Measurements from ENCODE around the gene C2CD4C.
"Not testable (repeated sequence)": the region's sequence is repeated elsewhere in the genome, so short reads cannot be mapped to it uniquely, and the experiment has no call there.

Gene C2CD4C

GRCh38 chr19:408902-409515 is at the start of gene C2CD4C:
TSS of gene C2CD4C (minus strand) at chr19:409147. CDS start at chr19:408361, 786 bp downstream.
- DNase-seq (ENCODE audit: low read depth, low spot score), result no peak

GRCh38 chr19:458091-459042 is 49.4 kb upstream of the C2CD4C start:
- no peak for DNase-seq (ENCODE audit: low read depth, low spot score)

GRCh38 chr19:457636-458035 is 48.7 kb upstream of the C2CD4C start:
- DNase-seq (ENCODE audit: low read depth, low spot score), result no peak

GRCh38 chr19:456547-457110 is 47.7 kb upstream of the C2CD4C start:
- DNase-seq (ENCODE audit: low read depth, low spot score), result no peak

GRCh38 chr19:455851-456546 is 47.1 kb upstream of the C2CD4C start:
- no peak for DNase-seq (ENCODE audit: low read depth, low spot score)

GRCh38 chr19:455031-455705 is 46.2 kb upstream of the C2CD4C start:
- no peak for DNase-seq (ENCODE audit: low read depth, low spot score)

GRCh38 chr19:453606-454005 is 44.7 kb upstream of the C2CD4C start:
- DNase-seq (ENCODE audit: low read depth, low spot score), result no peak

GRCh38 chr19:452829-453228 is 43.9 kb upstream of the C2CD4C start:
- no peak for DNase-seq (ENCODE audit: low read depth, low spot score)

GRCh38 chr19:450912-451481 is 42.0 kb upstream of the C2CD4C start:
- not testable (repeated sequence) for DNase-seq (ENCODE audit: low read depth, low spot score)

GRCh38 chr19:449916-450315 is 41.0 kb upstream of the C2CD4C start:
- DNase-seq (ENCODE audit: low read depth, low spot score), result no peak

- no peak for DNase-seq (ENCODE audit: low read depth, low spot score)
These were observed 39.0 kb upstream of the C2CD4C start for GRCh38 chr19:447816-448560.

GRCh38 chr19:447064-447426 is 38.1 kb upstream of the C2CD4C start:
- no peak for DNase-seq (ENCODE audit: low read depth, low spot score)

GRCh38 chr19:444677-445210 is 35.8 kb upstream of the C2CD4C start:
- DNase-seq (ENCODE audit: low read depth, low spot score), result no peak

GRCh38 chr19:443005-443404 is 34.1 kb upstream of the C2CD4C start:
- DNase-seq (ENCODE audit: low read depth, low spot score), result no peak

- DNase-seq (ENCODE audit: low read depth, low spot score), result no peak
These were observed 33.1 kb upstream of the C2CD4C start for GRCh38 chr19:442085-442484.

GRCh38 chr19:441213-441836 is 32.4 kb upstream of the C2CD4C start:
- no peak for DNase-seq (ENCODE audit: low read depth, low spot score)

GRCh38 chr19:440391-441212 is 31.7 kb upstream of the C2CD4C start:
- DNase-seq (ENCODE audit: low read depth, low spot score), result no peak

GRCh38 chr19:439167-439900 is 30.4 kb upstream of the C2CD4C start:
- no peak for DNase-seq (ENCODE audit: low read depth, low spot score)

Measured in ELF-1 (cell line).